HG03521 (cell line): ENCODE measurements around the gene RABGAP1L.
"Not testable (repeated sequence)": the region's sequence is repeated elsewhere in the genome, so short reads cannot be mapped to it uniquely, and the experiment has no call there.

Experiments used
- ATAC-seq: cut with Tn5 transposase; IDR thresholded peaks from one replicate; pipeline ENCODE4 v1.9.1; 2021; ENCODE audit warnings: mild to moderate bottlenecking, moderate library complexity; ENCODE audit not compliant: unreplicated experiment

The RABGAP1L gene

GRCh38 chr1:174232761-174233160 lies 73.4 kb downstream of the RABGAP1L start:
- ATAC-seq = no peak

GRCh38 chr1:174238845-174239501 lies 79.7 kb downstream of the RABGAP1L start:
- ATAC-seq = not testable (repeated sequence)

- no peak for ATAC-seq
Measured at GRCh38 chr1:174239541-174239940, 80.2 kb downstream of the RABGAP1L start.

- no peak for ATAC-seq
Measured at GRCh38 chr1:174242856-174243255, 83.5 kb downstream of the RABGAP1L start.

GRCh38 chr1:174243451-174244000 lies 84.2 kb downstream of the RABGAP1L start:
- ATAC-seq = no peak

GRCh38 chr1:174244017-174244416 lies 84.7 kb downstream of the RABGAP1L start:
- no peak for ATAC-seq

GRCh38 chr1:174247472-174247871 lies 88.2 kb downstream of the RABGAP1L start:
- ATAC-seq = no peak

- no peak for ATAC-seq
Measured at GRCh38 chr1:174248041-174248440, 88.7 kb downstream of the RABGAP1L start.

- not testable (repeated sequence) for ATAC-seq
Measured at GRCh38 chr1:174256386-174256785, 97.1 kb downstream of the RABGAP1L start.

- no peak for ATAC-seq
Measured at GRCh38 chr1:174258148-174258550, 98.8 kb downstream of the RABGAP1L start.

- ATAC-seq = no peak
Measured at GRCh38 chr1:174262349-174263241, 103.3 kb downstream of the RABGAP1L start.

GRCh38 chr1:174265282-174265681 lies 106.0 kb downstream of the RABGAP1L start:
- no peak for ATAC-seq

- no peak for ATAC-seq
Measured at GRCh38 chr1:174266476-174266875, 107.2 kb downstream of the RABGAP1L start.

- ATAC-seq = no peak
Measured at GRCh38 chr1:174266991-174267612, 107.8 kb downstream of the RABGAP1L start.

- no peak for ATAC-seq
Measured at GRCh38 chr1:174269989-174270651, 110.8 kb downstream of the RABGAP1L start.

GRCh38 chr1:174273190-174273589 lies 113.9 kb downstream of the RABGAP1L start:
- ATAC-seq = no peak

- ATAC-seq = no peak
Measured at GRCh38 chr1:174273776-174274175, 114.5 kb downstream of the RABGAP1L start.

- ATAC-seq = no peak
Measured at GRCh38 chr1:174274452-174274851, 115.1 kb downstream of the RABGAP1L start.

GRCh38 chr1:174274884-174275283 lies 115.6 kb downstream of the RABGAP1L start:
- ATAC-seq = no peak

GRCh38 chr1:174276087-174276486 lies 116.8 kb downstream of the RABGAP1L start:
- no peak for ATAC-seq

GRCh38 chr1:174284052-174284451 lies 124.7 kb downstream of the RABGAP1L start:
- no peak for ATAC-seq
